Hypothalamus (tissue), 51 donors: ENCODE measurements around the gene C19orf33.

ENCODE experiments used
- DNase-seq, 51 donors: peaks; one replicate each; lab custom pipeline; 2025; lab: John Stamatoyannopoulos, UW

Gene C19orf33

GRCh38 chr19:38277969-38278680 is 25.9 kb upstream of the C19orf33 start:
- no peak for DNase-seq

DNA sequence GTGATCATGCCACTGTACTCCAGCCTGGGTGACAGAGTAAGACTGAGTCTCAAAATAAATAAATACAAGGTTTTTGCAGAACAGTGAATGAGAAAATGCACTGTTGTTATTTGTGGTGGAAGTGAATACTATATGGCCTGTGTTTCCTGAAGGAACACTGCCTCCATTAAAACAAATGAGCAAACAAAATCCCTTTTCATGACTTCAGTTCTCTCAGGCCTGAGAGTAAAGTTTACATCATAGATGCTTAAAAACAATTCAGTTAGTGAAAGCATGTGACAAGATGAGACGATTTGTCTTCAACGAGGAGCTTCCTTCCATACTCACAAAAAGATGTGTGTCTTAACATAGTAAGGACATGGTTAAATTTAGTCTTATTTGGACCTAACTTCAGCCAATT is 25.3 kb upstream of the C19orf33 start:
- DNase-seq, result no peak

GRCh38 chr19:38280030-38280921 is 23.8 kb upstream of the C19orf33 start:
- DNase-seq, result no peak

- DNase-seq, result no peak
Measured at GRCh38 chr19:38281811-38282566, 22.1 kb upstream of the C19orf33 start.

DNA sequence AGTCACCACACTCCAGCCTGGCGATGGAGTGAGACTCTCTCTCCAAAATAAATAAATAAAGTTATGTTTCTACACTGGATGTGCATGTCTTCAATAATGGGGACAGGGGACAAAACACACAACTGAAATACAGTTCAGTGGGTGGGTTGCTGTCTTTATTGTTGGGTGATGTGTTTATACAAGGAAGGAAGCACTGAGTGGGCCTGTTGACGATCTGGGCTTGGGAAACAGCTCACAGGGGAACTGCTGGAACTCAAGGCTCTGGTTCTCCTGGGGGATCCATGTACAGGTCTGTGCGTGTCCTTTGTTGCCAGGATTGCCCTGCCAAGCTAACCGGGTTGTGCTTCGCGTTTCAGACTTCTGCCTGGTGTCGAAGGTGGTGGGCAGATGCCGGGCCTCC is 20.8 kb upstream of the C19orf33 start:
- no peak for DNase-seq

- peak in 5 of 51 donors; percentile 6 to 21 (median 14) for DNase-seq
Measured at GRCh38 chr19:38284422-38284821, 19.6 kb upstream of the C19orf33 start.

- no peak for DNase-seq
Measured at GRCh38 chr19:38285567-38285966, 18.5 kb upstream of the C19orf33 start.

DNA sequence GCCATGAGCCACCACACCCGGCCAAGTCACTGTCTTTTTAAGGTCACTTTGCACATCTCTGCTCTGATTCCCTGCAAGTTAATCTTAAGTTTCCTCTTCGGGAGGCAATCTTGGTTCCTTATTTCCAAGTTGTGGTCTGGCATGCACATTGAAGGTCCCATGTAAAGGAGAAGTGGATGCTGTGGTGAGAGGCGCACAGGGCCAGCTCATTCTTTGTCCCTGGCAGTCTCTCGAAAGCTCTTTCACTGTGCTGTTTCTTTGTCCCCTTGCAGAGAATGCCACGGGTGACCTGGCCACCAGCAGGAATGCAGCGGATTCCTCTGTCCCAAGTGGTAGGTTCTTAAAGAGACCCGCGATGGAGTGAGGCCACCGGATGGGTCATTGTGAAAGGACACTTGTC is 16.4 kb upstream of the C19orf33 start:
- DNase-seq, result peak in 5 of 51 donors; percentile 10 to 25 (median 17)

DNA sequence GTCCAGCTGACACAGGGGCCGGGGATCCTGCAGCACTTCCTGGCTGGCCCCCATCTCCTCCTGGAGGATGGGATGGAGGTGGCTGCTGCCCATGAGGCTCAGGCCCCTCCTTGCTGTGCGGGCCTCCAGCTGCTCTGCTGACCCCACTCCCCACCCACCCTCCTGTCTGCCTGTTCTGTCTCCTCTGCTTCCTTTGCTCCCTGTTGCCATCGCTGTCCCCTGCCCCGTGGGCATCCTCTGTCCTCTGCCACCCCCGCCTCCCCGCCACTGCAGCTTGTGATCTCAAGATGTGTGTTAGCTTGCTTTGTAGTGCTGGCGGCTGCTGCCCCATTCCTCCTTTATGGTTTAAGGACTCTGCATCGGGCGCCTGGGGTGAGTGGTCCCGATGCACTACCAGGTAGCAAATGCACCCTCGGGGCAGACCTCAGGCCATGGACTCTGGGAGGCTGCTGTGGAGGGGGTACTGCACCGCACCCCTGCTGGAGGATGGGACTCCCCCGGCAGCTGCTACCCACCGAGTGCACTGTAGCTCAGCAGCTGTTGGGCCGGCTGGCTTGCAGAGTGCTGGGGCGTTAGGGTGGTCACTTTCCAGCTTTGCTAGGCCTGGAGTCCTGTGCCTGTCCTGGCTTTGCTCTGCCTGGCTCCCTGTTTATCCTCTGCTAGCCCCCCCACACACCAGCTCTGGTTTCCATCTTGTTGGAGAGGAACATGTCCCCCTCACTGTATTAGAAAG is 15.8 kb upstream of the C19orf33 start:
- no peak for DNase-seq

DNA sequence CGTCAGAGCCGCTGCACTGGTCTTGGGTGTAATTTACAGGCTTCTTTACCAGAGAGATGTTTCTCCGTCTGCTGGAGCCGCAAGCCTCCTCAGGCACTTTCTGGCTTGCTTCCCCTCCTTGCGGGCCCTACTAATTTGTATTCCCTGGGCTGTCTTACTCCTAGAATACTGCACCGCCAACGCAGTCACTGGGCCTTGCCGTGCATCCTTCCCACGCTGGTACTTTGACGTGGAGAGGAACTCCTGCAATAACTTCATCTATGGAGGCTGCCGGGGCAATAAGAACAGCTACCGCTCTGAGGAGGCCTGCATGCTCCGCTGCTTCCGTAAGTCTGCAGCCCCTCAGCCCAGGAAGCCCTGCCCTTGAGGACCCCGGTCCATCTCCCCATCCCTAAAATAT is 14.1 kb upstream of the C19orf33 start:
- DNase-seq, result no peak

GRCh38 chr19:38290631-38291147 is 13.4 kb upstream of the C19orf33 start:
- DNase-seq, result peak in 1 of 51 donors; percentile 15

GRCh38 chr19:38291855-38292254 is 12.2 kb upstream of the C19orf33 start:
- no peak for DNase-seq

- no peak for DNase-seq
Measured at GRCh38 chr19:38293281-38293680, 10.8 kb upstream of the C19orf33 start.

DNA sequence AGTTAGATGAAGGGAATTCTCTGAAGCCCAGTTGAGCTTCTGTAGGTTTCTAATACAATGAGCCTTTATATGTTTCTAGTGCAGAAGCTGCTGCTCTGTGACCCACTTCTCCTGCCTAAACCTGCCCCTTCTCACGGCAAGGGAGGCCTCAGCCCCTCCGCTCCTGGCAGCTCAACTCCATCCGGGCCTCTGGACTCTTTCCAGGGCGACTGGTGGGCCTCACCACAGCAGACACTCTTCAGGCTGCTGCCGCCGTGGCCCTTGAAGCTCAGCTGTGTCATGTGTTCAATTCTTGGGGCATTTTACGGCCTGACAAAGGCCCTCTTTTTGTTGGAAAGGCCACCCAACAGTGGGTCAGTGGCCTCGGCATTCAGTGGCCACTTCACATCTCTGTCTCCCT is 10.0 kb upstream of the C19orf33 start:
- DNase-seq, result peak in 13 of 51 donors; percentile 10 to 71 (median 28)

DNA sequence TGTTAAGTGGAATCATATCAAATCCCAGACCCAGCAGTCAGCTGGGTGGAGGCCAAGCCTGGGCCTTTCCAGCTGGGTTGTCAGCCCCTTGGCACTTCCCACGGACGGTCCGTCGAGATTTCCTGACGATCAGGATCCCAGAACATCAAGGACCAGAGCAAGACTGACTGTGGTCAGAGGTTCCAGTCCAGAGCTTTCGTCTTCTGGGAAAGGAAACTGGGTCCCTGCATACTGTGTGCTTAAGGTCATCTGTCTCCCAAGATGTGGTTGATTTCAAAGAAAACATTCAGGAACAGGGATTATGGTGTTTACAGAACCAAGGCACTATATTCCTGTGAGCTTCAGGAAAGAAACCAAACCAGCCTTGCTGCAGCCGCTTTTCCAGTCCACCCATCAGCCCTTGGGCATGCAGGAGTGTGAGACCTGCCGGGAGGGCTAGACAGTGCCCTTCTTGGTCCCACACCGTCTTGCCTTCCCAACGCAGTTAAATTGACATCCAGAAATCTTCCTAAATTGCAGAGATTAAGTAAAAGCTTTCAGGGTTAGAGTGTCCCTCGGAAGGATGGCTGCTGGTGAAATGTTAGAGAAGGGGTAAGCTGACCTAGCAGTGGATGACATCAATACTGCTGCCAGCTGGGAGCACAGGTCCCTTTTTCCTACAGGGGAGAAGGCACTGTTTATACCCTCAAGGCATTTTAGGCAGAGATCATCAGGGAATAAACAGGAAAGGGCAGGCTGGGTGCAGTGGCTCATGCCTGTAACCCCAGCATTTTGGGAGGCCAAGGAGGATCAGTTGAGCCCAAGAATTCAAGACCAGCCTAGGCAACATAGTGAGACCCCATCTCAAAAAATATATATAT is 5.0 kb upstream of the C19orf33 start:
- DNase-seq, result no peak

DNA sequence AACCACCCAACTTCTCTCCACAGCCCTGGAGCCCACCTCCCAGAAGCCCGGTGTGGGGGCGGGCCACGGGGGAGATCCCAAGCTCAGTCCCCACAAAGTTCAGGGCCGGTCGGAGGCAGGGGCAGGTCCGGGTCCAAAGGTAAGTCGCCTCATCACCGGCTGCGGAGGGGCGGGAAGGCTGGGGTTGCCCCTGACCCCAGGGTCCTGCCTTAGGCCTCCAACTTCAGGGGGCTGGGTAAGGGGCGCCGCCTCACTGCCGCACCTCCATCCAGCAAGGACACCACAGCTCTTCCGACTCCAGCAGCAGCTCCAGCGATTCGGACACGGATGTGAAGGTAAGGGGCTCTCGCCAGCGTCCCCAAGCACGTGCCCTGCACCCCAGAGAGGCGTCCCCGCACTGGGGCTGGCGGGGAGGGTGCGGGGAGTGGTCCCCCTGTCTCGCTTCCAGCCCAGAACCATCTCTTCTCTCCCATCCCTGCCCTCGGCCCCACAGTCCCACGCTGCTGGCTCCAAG is 358 bp downstream of the C19orf33 start:
- no peak for DNase-seq

GRCh38 chr19:38304866-38305429 is 897 bp downstream of the C19orf33 start:
- DNase-seq, result no peak

- DNase-seq, result no peak
Measured at GRCh38 chr19:38306236-38306635, 2.2 kb downstream of the C19orf33 start.

DNA sequence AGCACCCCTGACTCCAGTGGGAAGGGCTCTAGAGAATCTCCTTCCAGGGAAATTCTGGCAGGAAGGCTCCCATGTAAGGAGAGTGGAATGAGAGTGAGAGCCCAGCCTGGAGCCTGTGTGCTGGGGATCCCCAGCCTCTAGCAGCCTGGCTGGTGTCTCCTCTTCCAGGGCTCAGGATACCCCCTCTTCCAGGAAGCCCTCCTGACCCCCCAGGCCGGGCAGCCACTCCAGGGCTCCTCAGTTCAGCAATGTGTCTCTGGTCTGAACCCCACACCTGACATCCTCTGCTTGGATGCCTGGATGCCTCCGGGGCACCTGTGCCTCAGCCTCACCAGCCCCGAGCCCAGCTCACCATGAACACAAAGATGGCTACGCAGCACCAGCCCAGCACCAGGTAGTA is 3.0 kb downstream of the C19orf33 start:
- DNase-seq, result no peak
